A549 (cell line): ENCODE measurements around the gene YWHAE. TPM values are rescaled to one million over a fixed set of nuclear protein-coding genes. Genes with fewer than 3 reads are reported as not detected.
"Not testable (repeated sequence)": the region's sequence is repeated elsewhere in the genome, so short reads cannot be mapped to it uniquely, and the experiment has no call there.

Source experiments
- ATAC-seq, 2 experiments: fragments of 200-7000 bp in 1 of 2; fragments of >200 bp in 1 of 2; cut with Nextera tagmentation in 1 of 2; cut with Tn5 transposase in 1 of 2; 3 replicates each; pipeline versions ENCODE4 v1.8.0 to v1.9.1; 2018 to 2020; ENCODE audit warnings: mild to moderate bottlenecking in 1 of 2, moderate library complexity in 1 of 2
- CTCF ChIA-PET: fragments of 300-600 bp; sonication (Branson Sonifier 250); formaldehyde crosslinking; extraction: SDS; loops from one replicate; lab custom pipeline; 2021; ENCODE audit warnings: antibody characterized with exemption, inconsistent platforms; lab: Yijun Ruan, JAX
- POLR2A ChIA-PET: fragments of 350-600 bp; formaldehyde crosslinking; extraction: SDS; loops from one replicate; lab custom pipeline; 2021; ENCODE audit warnings: antibody characterized with exemption, inconsistent platforms; lab: Yijun Ruan, JAX
- DNase-seq, 2 experiments: peaks; one replicate each; pipeline versions ENCODE4 v3.0.0 to v3.0.0-alpha.2; 2011 to 2016; ENCODE audit warnings: low read depth in 1 of 2, low spot score in 1 of 2
- FAIRE-seq: peaks from 2 replicates; lab custom pipeline; 2011; peaks lifted over from hg19 to GRCh38; lab: Jason Lieb, UNC
- H3K27ac ChIP-seq, 2 experiments: fragments of >200 bp; sonication (Bioruptor Twin); formaldehyde crosslinking; 3 replicates each; pipeline ENCODE4 v1.5.1; 2016 to 2017
- H3K4me1 ChIP-seq: fragments of >200 bp; sonication (Bioruptor Twin); formaldehyde crosslinking; 3 replicates; pipeline ENCODE4 v1.6.1; 2016
- H3K4me2 ChIP-seq: fragments of >200 bp; sonication (Bioruptor Twin); formaldehyde crosslinking; 3 replicates; pipeline ENCODE4 v1.6.1; 2016
- H3K4me3 ChIP-seq: fragments of >200 bp; sonication (Bioruptor Twin); formaldehyde crosslinking; 3 replicates; pipeline ENCODE4 v1.5.1; 2016
- H3K9me3 ChIP-seq: fragments of >200 bp; sonication (Bioruptor Twin); formaldehyde crosslinking; 3 replicates; pipeline ENCODE4 v1.6.1; 2016
- CBX8 ChIP-seq: fragments of 200-600 bp; sonication (generic); IDR thresholded peaks from 2 replicates; pipeline ENCODE4 v1.6.1; 2016
- CEBPB ChIP-seq, 2 experiments: fragments of >200 bp in 1 of 2; sonication (Bioruptor Twin) in 1 of 2; formaldehyde crosslinking in 1 of 2; IDR thresholded peaks; 2 replicates each; pipeline ENCODE4 v1.6.1; 2012 to 2016
- EHMT2 ChIP-seq: fragments of 200-600 bp; sonication (generic); IDR thresholded peaks from 2 replicates; pipeline ENCODE4 v1.6.1; 2016; ENCODE audit warnings: antibody characterized with exemption, low read depth, mild to moderate bottlenecking, moderate library complexity
- ESRRA ChIP-seq: fragments of 150-350 bp; IDR thresholded peaks from 2 replicates; pipeline ENCODE4 v1.6.1; 2014; ENCODE audit warnings: mild to moderate bottlenecking, low read length, borderline replicate concordance
- FOSB ChIP-seq: fragments of 250-450 bp; sonication (Bioruptor Pico); IDR thresholded peaks from 2 replicates; pipeline ENCODE4 v1.5.0; 2020; ENCODE audit warnings: mild to moderate bottlenecking, moderate library complexity
- HEYL ChIP-seq: fragments of 250-450 bp; sonication (Bioruptor Pico); IDR thresholded peaks from 2 replicates; pipeline ENCODE4 v1.8.0; 2021; ENCODE audit warnings: mild to moderate bottlenecking, moderate library complexity
- HMGXB4 ChIP-seq: fragments of 250-450 bp; sonication (Bioruptor Pico); IDR thresholded peaks from 2 replicates; pipeline ENCODE4 v1.5.0; 2021; ENCODE audit warnings: mild to moderate bottlenecking, moderate library complexity, borderline replicate concordance
- HOXA7 ChIP-seq: fragments of 250-450 bp; sonication (Bioruptor Pico); IDR thresholded peaks from 2 replicates; pipeline ENCODE4 v1.5.0; 2020; ENCODE audit warnings: mild to moderate bottlenecking, moderate library complexity
- HOXB13 ChIP-seq: fragments of 250-450 bp; sonication (Bioruptor Pico); IDR thresholded peaks from 2 replicates; pipeline ENCODE4 v1.5.0; 2020; ENCODE audit warnings: low read depth, mild to moderate bottlenecking, moderate library complexity
- KDM1A ChIP-seq: fragments of 200-600 bp; sonication (generic); IDR thresholded peaks from 2 replicates; pipeline ENCODE4 v1.6.1; 2016; ENCODE audit warnings: low read depth, mild to moderate bottlenecking
- MAFK ChIP-seq: fragments of 450-650 bp; IDR thresholded peaks from 2 replicates; pipeline ENCODE4 v1.6.1; 2014; ENCODE audit not compliant: partially characterized antibody
- MAZ ChIP-seq: fragments of 150-350 bp; IDR thresholded peaks from 2 replicates; pipeline ENCODE4 v1.6.1; 2014; ENCODE audit warnings: antibody characterized with exemption, low read depth, low read length, borderline replicate concordance
- MYC ChIP-seq: IDR thresholded peaks from 2 replicates; pipeline ENCODE4 v1.6.1; 2012; ENCODE audit warnings: mild to moderate bottlenecking, inconsistent platforms, low read length, improper control_type of control experiment, borderline replicate concordance
- NPAS2 ChIP-seq: fragments of 250-450 bp; sonication (Bioruptor Pico); IDR thresholded peaks from 2 replicates; pipeline ENCODE4 v1.8.0; 2022; ENCODE audit warnings: mild to moderate bottlenecking, moderate library complexity, borderline replicate concordance
- NR3C1 ChIP-seq: fragments of >200 bp; sonication (Bioruptor Twin); formaldehyde crosslinking; IDR thresholded peaks from 3 replicates; pipeline ENCODE4 v1.6.1; 2017
- PBX3 ChIP-seq: IDR thresholded peaks from 2 replicates; pipeline ENCODE4 v1.6.1; 2012
- POLR2AphosphoS2 ChIP-seq: conservative IDR thresholded peaks from 2 replicates; pipeline ENCODE4 v1.6.1; 2012; ENCODE audit warnings: low read length, improper control_type of control experiment, inconsistent platforms
- RCOR1 ChIP-seq: fragments of 150-350 bp; IDR thresholded peaks from 2 replicates; pipeline ENCODE4 v1.6.1; 2014; ENCODE audit warnings: antibody characterized with exemption, low read length, low read depth
- REST ChIP-seq: fragments of 200-600 bp; sonication (generic); IDR thresholded peaks from 2 replicates; pipeline ENCODE4 v1.6.1; 2016; ENCODE audit warnings: antibody characterized with exemption, mild to moderate bottlenecking, moderate library complexity
- SREBF2 ChIP-seq: fragments of 450-650 bp; IDR thresholded peaks from 2 replicates; pipeline ENCODE4 v1.6.1; 2014; ENCODE audit warnings: mild to moderate bottlenecking, moderate library complexity
- ZSCAN20 ChIP-seq: fragments of 250-450 bp; sonication (Bioruptor Pico); IDR thresholded peaks from 2 replicates; pipeline ENCODE4 v1.8.0; 2022; ENCODE audit warnings: mild to moderate bottlenecking, moderate library complexity
- WGBS: methylation state at CpG from one replicate; pipeline ENCODE4 v1.1.6; 2017; ENCODE audit errors: missing lambda C conversion rate; 5-methylcytosine and 5-hydroxymethylcytosine counted together
- polyA plus RNA-seq, 4 experiments: library from polyadenylated mRNA; depleted of rRNA in 3 of 4; stranded (reverse); fragments of >200 nt; fragmentation: RNase III in 1 of 4; extraction: RNeasy Plus Mini Kit Qiagen cat#74134 plus additional on column Dnase treatment in 1 of 4; gene quantifications; 2 replicates in 3 of 4; 3 replicates in 1 of 4; pipeline ENCODE4 v1.2.3, GENCODE V29; 2011 to 2017

Gene YWHAE
- polyA plus RNA-seq, 2 of the 4 experiments (the other 2 are of a cell fraction): 1,284 to 1,548 TPM

- no peak for FAIRE-seq
- TF ChIP-seq HMGXB4 (CRISPR knock-in tag): no peak
- TF ChIP-seq RCOR1: no peak
- no peak for TF ChIP-seq KDM1A
- TF ChIP-seq MAZ: no peak
- TF ChIP-seq SREBF2: no peak
- TF ChIP-seq, all 56 proteins: peak for 0
- no peaks in the 10 kb centered on the region for H3K9me3 ChIP-seq
- WGBS: 90% methylated on average over 11 of the region's 11 CpGs
- ChIA-PET POLR2A (no interaction called here), CTCF (interaction anchor here (0.7 to 8.8 kb wide), 7 partner anchors 12 to 321 kb away, joined by 3 to 123 read pairs (median 4); no protein-coding TSS in a partner anchor)
- H3K4me2 ChIP-seq: peak overlapping the region; percentile 1; the same call in 1 of the 3 replicates
- H3K27ac ChIP-seq: no peak overlapping the region
- ATAC-seq (no peak), DNase-seq (no peak)
- peaks cover 59% of the 10 kb centered on the region for H3K4me1 ChIP-seq
- H3K4me3 ChIP-seq: no peak overlapping the region
Observed at GRCh38 chr17:1379208-1379929, 20.7 kb downstream of the YWHAE start.

GRCh38 chr17:1378476-1378860 is 21.6 kb downstream of the YWHAE start:
- H3K4me3 ChIP-seq, DNase-seq, H3K4me2 ChIP-seq, ATAC-seq, H3K27ac ChIP-seq, POLR2A ChIA-PET, FAIRE-seq, H3K9me3 ChIP-seq: not testable (repeated sequence)
- WGBS: 83% methylated on average over 10 of the region's 10 CpGs
- CTCF ChIA-PET: interaction anchor here (0.7 to 8.8 kb wide), 4 partner anchors 12 to 320 kb away, joined by 3 to 123 read pairs (median 4); no protein-coding TSS in a partner anchor
- H3K4me1 ChIP-seq: peaks cover 59% of the 10 kb centered on the region

DNA sequence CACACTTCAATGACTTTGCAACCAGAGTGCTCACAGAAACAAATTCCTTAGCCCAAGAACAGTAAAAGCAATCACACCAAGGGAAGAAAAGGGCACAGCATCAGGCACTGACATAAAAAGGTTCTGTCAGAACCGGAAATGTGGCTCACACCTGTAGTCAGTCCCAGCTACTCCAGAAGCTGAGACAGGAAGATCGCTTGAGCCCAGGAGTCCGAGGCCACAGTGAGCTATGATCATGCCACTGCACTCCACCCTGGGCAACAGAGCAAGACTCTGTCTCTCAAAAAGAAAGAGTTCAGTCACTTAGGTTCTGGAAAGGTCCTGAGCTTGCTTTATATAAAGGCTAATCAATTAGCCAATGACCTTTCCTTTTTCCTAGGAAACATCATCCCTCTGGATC is 22.7 kb downstream of the YWHAE start:
- peaks cover 59% of the 10 kb centered on the region for H3K4me1 ChIP-seq
- FAIRE-seq (no peak), ATAC-seq (no peak), DNase-seq (no peak)
- H3K27ac ChIP-seq: no peak overlapping the region
- no peaks in the 10 kb centered on the region for H3K9me3 ChIP-seq
- no peak overlapping the region for H3K4me2 ChIP-seq
- CTCF ChIA-PET: interaction anchor here (1.0 to 8.8 kb wide), 6 partner anchors 9 to 37 kb away, joined by 3 to 123 read pairs (median 3); no protein-coding TSS in a partner anchor
- H3K4me3 ChIP-seq: no peak overlapping the region
- POLR2A ChIA-PET: no interaction called here
- WGBS: 88% methylated on average over 3 of the region's 3 CpGs
- TF ChIP-seq CEBPB (IDR thresholded peaks at IDR 0.05) (no peak), POLR2AphosphoS2 (no peak), NR3C1 (no peak), HMGXB4 (CRISPR knock-in tag) (no peak), ESRRA (no peak), HOXB13 (CRISPR knock-in tag) (no peak), NPAS2 (no peak), PBX3 (no peak)

- no peak overlapping the region for H3K4me3 ChIP-seq
- no peak for ATAC-seq
- no peak overlapping the region for H3K27ac ChIP-seq
- FAIRE-seq: peak; percentile 39
- no peaks in the 10 kb centered on the region for H3K9me3 ChIP-seq
- ChIA-PET POLR2A (no interaction called here), CTCF (interaction anchor here (0.7 to 8.8 kb wide), 5 partner anchors 10 to 86 kb away, joined by 3 to 123 read pairs (median 6); no protein-coding TSS in a partner anchor)
- no peak for DNase-seq
- H3K4me1 ChIP-seq: peaks cover 51% of the 10 kb centered on the region
- 70% methylated on average over 5 of the region's 5 CpGs for WGBS
- no peak overlapping the region for H3K4me2 ChIP-seq
- TF ChIP-seq HOXA7 (CRISPR knock-in tag) (no peak), REST (no peak), FOSB (CRISPR knock-in tag) (no peak), CEBPB (IDR thresholded peaks at IDR 0.05) (no peak), ZSCAN20 (CRISPR knock-in tag) (no peak), HEYL (CRISPR knock-in tag) (no peak), CBX8 (no peak), MAFK (no peak), EHMT2 (no peak), MYC (no peak)
Observed at GRCh38 chr17:1376061-1376460, 24.0 kb downstream of the YWHAE start.
